Measurements from ENCODE around the gene KIAA0232. TPM values are rescaled to one million over a fixed set of nuclear protein-coding genes. Genes with fewer than 3 reads are reported as not detected.
"Not testable (repeated sequence)": the region's sequence is repeated elsewhere in the genome, so short reads cannot be mapped to it uniquely, and the experiment has no call there.

KIAA0232 gene
- total RNA-seq, 2 experiments from 2014 or later: 16.1 to 16.5 TPM

DNA sequence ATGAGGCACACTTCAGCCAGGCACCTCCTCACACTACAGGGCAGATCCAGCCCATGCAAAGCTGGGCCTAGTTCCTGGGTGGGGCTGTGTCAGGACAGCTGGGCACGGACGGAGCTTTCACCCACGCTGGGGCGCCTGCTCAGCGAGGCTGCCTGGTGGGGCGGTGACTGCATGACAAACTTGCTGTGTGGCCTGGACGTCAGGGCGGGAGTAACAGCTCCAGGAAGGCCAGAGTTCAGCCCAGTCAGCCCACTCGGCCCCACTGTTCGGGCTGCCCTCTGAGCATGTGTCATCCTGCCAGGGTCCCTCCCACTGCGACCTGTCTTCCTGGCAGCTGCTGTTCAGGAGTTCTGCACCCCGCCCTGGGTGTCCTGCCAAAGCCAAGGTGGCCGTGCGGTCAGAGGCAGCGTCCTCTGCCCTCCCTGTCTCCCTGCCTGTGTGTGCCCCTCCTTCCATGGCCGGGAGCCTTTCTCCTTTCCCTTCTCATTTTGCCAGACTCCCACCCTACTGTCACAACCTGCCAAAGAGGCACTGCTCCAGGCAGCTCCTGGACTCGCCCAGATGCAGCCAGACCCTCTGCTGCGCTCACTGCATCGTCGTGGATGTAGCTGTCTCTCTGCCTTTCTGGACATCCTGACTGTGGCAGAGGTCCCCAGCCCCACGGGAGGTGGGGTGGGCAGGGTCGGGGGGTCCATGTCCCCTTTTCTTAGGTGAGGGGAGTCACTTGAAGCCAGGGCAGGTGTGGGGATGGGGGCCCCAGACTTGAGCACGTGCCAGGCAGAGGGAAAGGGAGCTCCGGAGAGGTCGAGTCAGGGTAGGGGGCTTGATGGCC, 33.0 kb upstream of the KIAA0232 start:
- peaks cover 13% of the 10 kb centered on the region for H3K4me1 Mint-ChIP-seq (ENCODE audit: low read depth)
- H3K36me3 Mint-ChIP-seq: no peaks in the 10 kb centered on the region
- no peak overlapping the region for H3K27ac Mint-ChIP-seq
- CTCF ChIA-PET: interaction anchor here (0.7 to 1.0 kb wide), 2 partner anchors 10 to 30 kb away, joined by 3 to 4 read pairs; no protein-coding TSS in a partner anchor
- H3K9me3 Mint-ChIP-seq: no peaks in the 10 kb centered on the region
- POLR2A ChIA-PET: no interaction called here
- no peaks in the 10 kb centered on the region for H3K27me3 Mint-ChIP-seq
- intact Hi-C loops (cut with micrococcal nuclease): no loop called here
- no peak for DNase-seq
- no peak overlapping the region for H3K4me3 Mint-ChIP-seq

DNA sequence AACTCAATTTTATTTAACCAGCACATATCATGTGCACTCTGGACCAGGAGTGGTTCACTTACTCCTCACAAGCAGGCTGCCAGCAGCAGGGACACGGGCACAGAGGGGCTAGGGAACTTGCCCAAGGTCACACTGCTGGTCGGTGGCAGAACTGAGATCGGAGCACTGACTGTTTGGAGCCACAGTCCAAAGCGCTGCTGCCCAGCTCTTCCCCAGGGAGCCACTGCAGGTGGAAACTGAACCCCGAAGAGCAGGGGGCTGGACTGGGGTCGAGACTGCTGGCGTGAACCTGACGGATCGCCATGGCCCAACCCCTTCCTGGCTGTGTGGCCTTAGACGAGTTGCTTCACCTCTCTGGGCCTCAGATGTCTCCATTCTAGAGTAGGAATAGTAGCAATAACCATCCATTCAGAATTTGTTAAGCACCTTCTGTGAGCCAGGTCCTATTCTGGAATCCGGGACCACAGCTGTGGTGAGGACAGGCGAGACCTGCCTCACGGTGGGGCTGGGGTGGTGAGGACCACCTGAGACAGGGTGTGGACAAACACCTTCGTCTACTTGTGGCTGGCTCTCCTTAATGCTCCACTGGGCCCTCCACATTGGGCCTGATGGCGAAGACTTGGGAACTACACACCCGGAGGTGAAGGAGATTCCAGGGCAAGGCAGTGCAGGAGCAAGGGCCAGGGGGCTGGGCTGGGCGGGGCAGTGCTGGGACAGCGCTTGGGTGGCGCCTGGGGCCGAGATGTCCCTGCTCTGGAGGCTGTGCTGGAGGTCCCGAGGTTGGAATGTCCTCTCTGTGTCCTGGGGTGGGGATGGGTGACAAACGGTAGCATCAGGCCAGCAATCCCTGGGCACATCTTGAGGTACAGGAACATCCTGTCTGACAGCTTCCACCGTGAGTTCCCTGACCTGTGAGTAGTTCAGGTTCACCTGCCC, 32.0 kb upstream of the KIAA0232 start:
- H3K4me3 Mint-ChIP-seq: no peak overlapping the region
- no peaks in the 10 kb centered on the region for H3K9me3 Mint-ChIP-seq
- H3K27me3 Mint-ChIP-seq: no peaks in the 10 kb centered on the region
- ChIA-PET POLR2A (no interaction called here), CTCF (interaction anchor here (0.7 to 1.0 kb wide), 2 partner anchors 9 to 31 kb away, joined by 3 to 4 read pairs; no protein-coding TSS in a partner anchor)
- intact Hi-C loops (cut with micrococcal nuclease): no loop called here
- no peaks in the 10 kb centered on the region for H3K36me3 Mint-ChIP-seq
- no peak for DNase-seq
- no peak overlapping the region for H3K27ac Mint-ChIP-seq
- H3K4me1 Mint-ChIP-seq (ENCODE audit: low read depth): peaks cover 13% of the 10 kb centered on the region

DNA sequence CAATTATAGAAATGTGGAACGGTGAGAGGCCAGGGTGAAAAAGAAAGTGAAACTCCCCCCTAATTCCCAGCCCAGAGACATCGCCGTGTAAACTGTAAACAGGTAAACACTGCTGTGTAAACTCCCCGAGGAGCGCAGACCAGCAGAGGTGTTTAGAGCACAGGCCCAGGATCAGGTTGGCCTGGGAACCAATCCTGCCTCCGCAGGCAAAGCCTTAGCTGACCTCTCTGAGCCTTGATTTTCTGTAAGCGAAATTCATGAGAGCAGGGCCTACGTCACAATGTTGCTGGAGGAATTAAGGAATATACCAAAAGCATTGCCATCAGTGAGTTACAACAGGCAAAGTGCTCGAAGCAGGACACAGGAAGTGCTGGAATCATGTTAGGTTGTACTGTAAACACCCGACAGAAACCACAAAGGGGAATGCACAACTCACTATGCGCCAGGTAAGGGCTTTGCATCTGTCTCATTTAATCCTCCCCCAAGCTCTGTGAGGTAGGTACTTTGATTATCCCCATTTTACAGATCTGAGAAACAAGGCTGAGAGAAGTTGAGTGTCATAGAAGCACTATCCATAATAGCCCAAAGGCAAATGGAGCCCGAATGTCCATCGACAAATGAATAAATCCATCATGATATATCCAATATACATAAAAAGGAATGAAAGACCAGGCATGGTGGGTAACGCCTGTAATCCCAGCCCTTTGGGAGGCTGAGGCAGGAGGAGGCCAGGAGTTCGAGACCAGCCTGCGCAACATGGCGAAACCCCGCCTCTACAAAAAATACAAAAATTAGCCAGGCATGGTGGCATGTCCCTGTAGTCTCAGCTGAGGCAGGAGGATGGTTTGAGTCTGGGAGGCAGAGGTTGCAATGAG, 30.7 kb upstream of the KIAA0232 start:
- H3K4me3 Mint-ChIP-seq: peak overlapping the region; percentile 60
- peak overlapping the region; percentile 35 for H3K27ac Mint-ChIP-seq
- H3K4me1 Mint-ChIP-seq (ENCODE audit: low read depth): peaks cover 13% of the 10 kb centered on the region
- H3K36me3 Mint-ChIP-seq: no peaks in the 10 kb centered on the region
- H3K9me3 Mint-ChIP-seq: no peaks in the 10 kb centered on the region
- no peak for DNase-seq
- intact Hi-C loops (cut with micrococcal nuclease): no loop called here
- CTCF ChIA-PET: interaction anchor here (0.8 kb wide), 1 partner anchor 350 kb away, joined by 3 read pairs; no protein-coding TSS in a partner anchor
- POLR2A ChIA-PET: no interaction called here
- H3K27me3 Mint-ChIP-seq: no peaks in the 10 kb centered on the region

DNA sequence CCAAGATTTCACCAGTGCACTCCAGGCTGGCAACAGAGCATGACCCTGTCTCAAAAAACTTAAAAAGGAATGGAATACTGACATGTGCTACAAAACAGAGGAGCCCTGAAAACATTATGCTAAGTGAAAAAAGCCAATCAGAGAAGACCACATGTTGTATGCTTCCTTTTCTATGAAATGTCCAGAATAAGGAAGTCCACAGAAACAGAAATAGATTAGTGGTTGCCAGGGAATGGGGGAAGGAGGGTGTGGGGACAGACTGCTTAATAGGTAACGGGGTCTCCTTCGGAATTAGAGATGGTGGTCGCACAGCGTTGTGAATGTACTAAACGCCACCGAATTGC, 30.1 kb upstream of the KIAA0232 start:
- no peak for DNase-seq
- CTCF ChIA-PET: interaction anchor here (0.8 kb wide), 1 partner anchor 349 kb away, joined by 3 read pairs; no protein-coding TSS in a partner anchor
- Mint-ChIP-seq H3K4me1 (ENCODE audit: low read depth) (peaks cover 13% of the 10 kb centered on the region), H3K36me3 (no peaks in the 10 kb centered on the region), H3K4me3 (no peak overlapping the region), H3K9me3 (no peaks in the 10 kb centered on the region), H3K27ac (no peak overlapping the region), H3K27me3 (no peaks in the 10 kb centered on the region)
- POLR2A ChIA-PET: no interaction called here
- intact Hi-C loops (cut with micrococcal nuclease): no loop called here

DNA sequence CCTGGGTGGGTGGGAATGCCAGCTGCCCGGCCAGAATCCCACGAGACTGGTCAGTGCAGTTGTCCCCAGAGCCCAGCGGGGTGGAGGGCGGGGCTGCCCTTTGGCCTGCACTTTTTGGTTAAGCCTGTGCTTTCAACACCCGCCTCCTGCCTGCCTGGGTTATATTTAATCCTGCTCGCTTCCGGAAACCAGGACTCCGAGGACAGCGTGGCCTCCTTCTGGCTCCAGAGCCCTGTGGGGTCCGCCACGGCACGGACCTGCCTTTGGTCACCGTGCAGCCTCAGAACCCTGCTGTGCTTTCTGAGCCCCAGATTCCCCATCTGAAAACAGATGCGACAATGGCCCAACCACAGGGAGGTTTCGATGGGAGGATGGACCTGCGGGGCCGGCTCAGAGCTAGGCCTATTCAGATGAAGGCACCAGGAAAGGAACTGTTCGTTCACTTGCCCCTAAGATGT, 29.4 kb upstream of the KIAA0232 start:
- Mint-ChIP-seq H3K4me3 (no peak overlapping the region), H3K9me3 (no peaks in the 10 kb centered on the region), H3K27me3 (no peaks in the 10 kb centered on the region), H3K4me1 (ENCODE audit: low read depth) (peaks cover 13% of the 10 kb centered on the region), H3K36me3 (no peaks in the 10 kb centered on the region), H3K27ac (no peak overlapping the region)
- intact Hi-C loops (cut with micrococcal nuclease): no loop called here
- DNase-seq: no peak
- ChIA-PET CTCF (no interaction called here), POLR2A (no interaction called here)

DNA sequence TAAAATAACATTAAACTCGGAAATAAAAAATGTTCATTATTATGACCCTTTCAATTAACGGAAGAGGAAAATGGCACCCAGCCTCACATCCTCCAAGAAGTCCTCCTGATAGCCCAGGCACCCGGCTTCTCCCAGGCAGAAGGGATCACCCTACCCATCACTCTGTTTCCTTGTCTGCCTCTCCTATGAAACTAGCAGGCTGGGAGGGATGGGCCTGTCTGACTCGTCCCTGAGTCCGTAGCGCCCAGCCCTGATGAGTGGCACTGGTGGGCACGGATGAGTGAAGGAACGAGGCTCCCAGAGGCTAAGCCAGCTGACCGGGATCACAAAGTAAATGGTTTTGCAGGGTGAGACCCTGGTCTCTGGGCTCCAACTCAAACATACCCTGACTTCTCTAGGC, 28.6 kb upstream of the KIAA0232 start:
- Mint-ChIP-seq H3K36me3 (no peaks in the 10 kb centered on the region), H3K4me3 (no peak overlapping the region), H3K27ac (no peak overlapping the region), H3K4me1 (ENCODE audit: low read depth) (peaks cover 13% of the 10 kb centered on the region), H3K9me3 (no peaks in the 10 kb centered on the region), H3K27me3 (peaks cover 1% of the 10 kb centered on the region)
- no peak for DNase-seq
- ChIA-PET POLR2A (no interaction called here), CTCF (no interaction called here)
- intact Hi-C loops (cut with micrococcal nuclease): no loop called here

DNA sequence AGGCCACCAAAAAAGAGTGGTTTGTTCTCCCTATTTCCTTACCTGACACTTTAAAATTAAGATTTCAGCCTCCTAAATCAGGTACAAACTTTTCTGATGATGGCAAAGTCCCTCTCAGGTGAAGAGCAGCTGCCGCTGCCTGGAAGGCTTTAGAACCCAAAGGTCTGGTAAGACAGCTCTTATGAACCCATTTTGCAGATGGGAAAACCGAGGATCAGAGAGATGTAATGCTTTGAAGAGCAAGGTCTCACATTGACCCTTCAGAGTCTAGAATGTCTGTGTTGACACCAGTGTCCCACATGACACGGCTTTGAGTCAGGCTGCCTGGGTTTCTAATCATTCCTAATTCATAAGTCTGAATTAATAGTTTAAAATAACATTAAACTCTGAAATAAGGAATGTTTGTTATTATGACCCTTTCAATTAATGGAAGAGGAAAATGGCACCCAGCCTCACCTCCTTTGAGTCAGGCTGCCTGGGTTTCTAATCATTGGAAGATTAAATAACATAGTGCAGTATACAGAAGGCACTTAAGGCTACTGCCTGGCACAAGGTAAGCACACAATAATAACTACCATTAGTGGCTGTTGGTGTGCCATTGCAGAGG, 27.9 kb upstream of the KIAA0232 start:
- H3K4me1 Mint-ChIP-seq (ENCODE audit: low read depth): peaks cover 13% of the 10 kb centered on the region
- no peak for DNase-seq
- no peaks in the 10 kb centered on the region for H3K36me3 Mint-ChIP-seq
- peaks cover 1% of the 10 kb centered on the region for H3K27me3 Mint-ChIP-seq
- no peak overlapping the region for H3K4me3 Mint-ChIP-seq
- no peak overlapping the region for H3K27ac Mint-ChIP-seq
- intact Hi-C loops (cut with micrococcal nuclease): no loop called here
- no peaks in the 10 kb centered on the region for H3K9me3 Mint-ChIP-seq
- ChIA-PET CTCF (no interaction called here), POLR2A (no interaction called here)

DNA sequence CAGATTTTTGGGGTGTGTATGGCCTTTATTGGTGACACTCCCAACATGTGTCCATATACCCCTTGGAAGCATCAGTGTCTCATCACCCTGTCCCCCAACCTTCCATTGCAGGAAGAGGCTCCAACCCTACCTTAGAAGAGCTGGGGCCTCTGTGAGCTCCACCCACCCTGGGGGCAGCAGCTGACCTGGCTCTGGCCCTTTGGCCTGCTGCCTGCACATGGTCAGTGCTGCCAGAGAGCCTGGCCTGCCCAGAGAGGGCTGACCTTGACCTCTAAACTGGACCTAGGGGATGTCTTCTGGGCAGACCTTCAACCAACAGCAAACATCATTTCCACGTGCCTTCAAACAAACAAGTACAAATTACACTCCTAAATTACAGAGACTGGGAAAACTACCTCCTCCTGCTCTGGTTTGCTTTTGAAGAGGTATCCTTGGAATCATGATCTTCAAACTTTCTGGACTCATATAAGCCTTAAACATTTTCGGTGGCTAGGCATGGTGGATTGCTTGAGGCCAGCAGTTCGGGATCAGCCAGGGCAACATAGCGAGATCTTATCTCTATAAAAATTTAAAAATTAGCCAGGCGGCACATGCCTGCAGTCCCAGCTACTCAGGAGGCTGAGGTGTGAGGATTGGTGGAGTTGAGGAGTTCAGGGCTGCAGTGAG, 27.3 kb upstream of the KIAA0232 start:
- peaks cover 13% of the 10 kb centered on the region for H3K4me1 Mint-ChIP-seq (ENCODE audit: low read depth)
- ChIA-PET POLR2A (no interaction called here), CTCF (no interaction called here)
- no peak overlapping the region for H3K27ac Mint-ChIP-seq
- no peak for DNase-seq
- no peak overlapping the region for H3K4me3 Mint-ChIP-seq
- H3K9me3 Mint-ChIP-seq: no peaks in the 10 kb centered on the region
- H3K36me3 Mint-ChIP-seq: no peaks in the 10 kb centered on the region
- intact Hi-C loops (cut with micrococcal nuclease): no loop called here
- H3K27me3 Mint-ChIP-seq: peaks cover 1% of the 10 kb centered on the region

DNA sequence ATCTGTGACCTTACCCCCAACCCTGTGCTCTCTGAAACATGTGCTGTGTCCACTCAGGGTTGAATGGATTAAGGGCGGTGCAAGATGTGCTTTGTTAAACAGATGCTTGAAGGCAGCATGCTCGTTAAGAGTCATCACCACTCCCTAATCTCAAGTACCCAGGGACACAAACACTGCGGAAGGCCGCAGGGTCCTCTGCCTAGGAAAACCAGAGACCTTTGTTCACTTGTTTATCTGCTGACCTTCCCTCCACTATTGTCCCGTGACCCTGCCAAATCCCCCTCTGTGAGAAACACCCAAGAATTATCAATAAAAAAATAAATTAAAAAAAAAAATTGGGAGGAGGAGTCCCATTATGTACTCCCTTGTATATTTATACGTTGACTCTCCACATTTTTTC, 26.2 kb upstream of the KIAA0232 start:
- CTCF ChIA-PET; DNase-seq; intact Hi-C loops (cut with micrococcal nuclease); H3K36me3 Mint-ChIP-seq; H3K9me3 Mint-ChIP-seq; H3K27me3 Mint-ChIP-seq; H3K4me1 Mint-ChIP-seq (ENCODE audit: low read depth); H3K27ac Mint-ChIP-seq; POLR2A ChIA-PET; H3K4me3 Mint-ChIP-seq: not testable (repeated sequence)

DNA sequence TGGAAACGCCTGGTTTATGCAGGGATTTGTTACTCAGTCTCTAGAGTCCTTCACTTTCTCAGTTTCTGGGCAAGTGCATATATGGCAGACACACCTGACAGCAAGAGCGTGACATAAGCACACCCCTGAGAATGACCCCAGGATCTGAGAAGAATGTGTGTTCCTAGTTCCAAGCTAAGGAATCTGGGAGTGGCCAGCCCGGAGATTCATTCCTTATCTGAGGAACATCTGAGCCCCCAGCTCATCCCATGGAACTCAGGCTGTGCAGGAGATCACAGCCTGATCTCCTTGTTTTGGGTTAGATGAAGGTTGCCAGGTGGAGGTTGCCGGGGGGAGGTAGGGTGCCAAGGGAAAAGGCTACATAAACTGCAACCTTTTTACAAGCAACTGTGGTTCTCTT, 23.8 kb upstream of the KIAA0232 start:
- H3K27ac Mint-ChIP-seq: no peak overlapping the region
- H3K4me1 Mint-ChIP-seq (ENCODE audit: low read depth): no peaks in the 10 kb centered on the region
- CTCF ChIA-PET: interaction anchor here (1.3 to 1.6 kb wide), 2 partner anchors 9 to 115 kb away, joined by 3 read pairs; no protein-coding TSS in a partner anchor
- H3K9me3 Mint-ChIP-seq: no peaks in the 10 kb centered on the region
- peaks cover 1% of the 10 kb centered on the region for H3K27me3 Mint-ChIP-seq
- POLR2A ChIA-PET: no interaction called here
- intact Hi-C loops (cut with micrococcal nuclease): no loop called here
- no peaks in the 10 kb centered on the region for H3K36me3 Mint-ChIP-seq
- no peak for DNase-seq
- no peak overlapping the region for H3K4me3 Mint-ChIP-seq

DNA sequence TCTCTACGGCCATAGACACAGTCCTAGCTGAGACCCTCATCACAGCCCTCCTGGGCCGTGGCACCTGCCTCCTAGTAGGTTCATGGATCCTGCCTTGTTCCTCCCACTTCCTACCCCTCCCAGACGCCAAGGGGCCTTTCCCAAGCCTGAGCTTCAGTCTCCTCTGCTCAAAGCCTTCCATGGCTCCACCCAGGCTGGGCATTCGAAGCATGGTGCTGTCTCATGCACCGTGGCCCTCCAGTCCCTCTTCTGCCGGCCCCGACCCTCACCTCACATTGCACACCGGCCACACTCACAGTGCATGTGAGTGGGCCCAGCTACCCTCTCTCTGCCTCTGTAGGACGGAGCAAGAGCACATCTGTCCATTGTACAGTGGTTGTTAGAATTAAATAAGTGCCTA, 21.7 kb upstream of the KIAA0232 start:
- Mint-ChIP-seq H3K4me1 (ENCODE audit: low read depth) (no peaks in the 10 kb centered on the region), H3K27ac (no peak overlapping the region), H3K27me3 (peaks cover 1% of the 10 kb centered on the region), H3K9me3 (no peaks in the 10 kb centered on the region), H3K4me3 (no peak overlapping the region), H3K36me3 (no peaks in the 10 kb centered on the region)
- ChIA-PET CTCF (interaction anchor here (0.9 to 1.3 kb wide), 2 partner anchors 40 to 112 kb away, joined by 3 to 4 read pairs; no protein-coding TSS in a partner anchor), POLR2A (no interaction called here)
- DNase-seq: no peak
- intact Hi-C loops (cut with micrococcal nuclease): no loop called here

Measured in activated CD4-positive, alpha-beta memory T cell treated with anti-CD3 and anti-CD28 coated beads for 36 hours (primary cell).